GM19372 (cell line): ENCODE results near the gene SLC12A5.
"Not testable (repeated sequence)": the region's sequence is repeated elsewhere in the genome, so short reads cannot be mapped to it uniquely, and the experiment has no call there.

Experiments used
- ATAC-seq: cut with Tn5 transposase; IDR thresholded peaks from one replicate; pipeline ENCODE4 v1.9.1; 2021; ENCODE audit warnings: mild to moderate bottlenecking, low read depth, moderate library complexity; ENCODE audit not compliant: unreplicated experiment

SLC12A5 gene

DNA sequence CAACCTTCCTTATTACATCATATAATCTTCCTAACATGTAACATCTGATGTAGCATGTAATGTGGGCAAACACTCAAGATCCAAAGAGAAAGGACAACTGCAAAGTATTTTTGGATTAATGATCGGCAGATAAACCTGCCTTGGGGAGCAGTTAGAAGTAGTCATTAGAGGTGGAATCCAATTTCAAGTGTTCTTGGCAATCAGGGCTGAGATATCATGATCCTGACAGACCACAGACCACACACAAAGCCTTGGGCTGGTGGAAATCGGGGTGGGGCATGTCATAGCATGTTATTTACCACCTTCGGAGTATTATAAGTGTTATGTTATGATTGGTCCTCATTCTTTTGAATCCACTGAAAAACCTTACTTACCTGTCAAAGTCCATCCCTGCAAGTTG is 44.4 kb downstream of the SLC12A5 start:
- ATAC-seq = no peak

- no peak for ATAC-seq
Observed at GRCh38 chr20:46074006-46074405, 45.0 kb downstream of the SLC12A5 start.

DNA sequence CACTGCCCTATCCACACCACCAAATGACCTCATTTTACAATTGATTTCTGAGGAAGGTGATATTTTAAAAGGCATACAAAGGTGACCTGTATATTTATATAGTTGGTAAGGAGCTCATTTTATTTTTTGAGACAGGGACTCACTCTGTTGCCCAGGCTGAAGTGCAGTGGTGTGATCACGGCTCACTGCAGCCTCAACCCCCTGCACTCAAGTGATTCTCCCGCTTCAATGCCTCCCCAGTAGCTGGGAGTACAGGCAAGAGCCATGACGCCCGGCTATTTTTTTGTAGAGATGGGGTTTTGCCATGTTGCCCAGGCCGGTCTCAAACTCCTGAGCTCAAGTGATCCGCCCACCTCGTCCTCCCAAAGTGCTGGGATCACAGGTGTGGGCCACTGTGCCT is 47.8 kb downstream of the SLC12A5 start:
- no peak for ATAC-seq

DNA sequence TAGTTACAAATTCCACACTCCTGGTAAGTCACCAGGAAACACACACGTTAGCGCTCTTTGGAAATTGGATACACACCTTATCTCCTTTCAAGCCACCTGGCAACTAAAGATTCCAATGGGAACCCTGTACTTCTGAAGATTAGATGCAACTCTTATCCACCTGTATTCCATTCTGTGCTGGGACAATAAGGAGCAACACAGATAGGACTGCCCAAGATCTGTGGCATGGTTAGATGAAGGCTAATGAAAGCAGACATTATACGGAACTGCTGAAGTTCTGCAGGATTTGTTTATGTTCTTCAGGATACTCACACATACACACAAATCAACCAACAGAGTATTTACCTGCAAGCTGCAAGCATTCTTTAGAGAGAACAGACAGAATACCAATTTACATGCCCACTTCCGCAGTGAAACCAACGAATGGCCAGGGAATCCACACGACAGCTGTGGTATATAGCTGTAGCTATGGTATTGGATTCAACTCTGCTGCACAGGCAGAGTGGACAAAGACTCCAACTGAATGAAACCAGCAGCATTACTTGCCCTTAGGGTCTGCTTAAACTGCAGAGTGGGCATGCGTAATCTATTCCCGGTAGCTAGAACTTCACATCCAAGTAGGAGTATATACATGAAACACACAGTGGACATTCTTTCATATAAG is 48.8 kb downstream of the SLC12A5 start:
- no peak for ATAC-seq

DNA sequence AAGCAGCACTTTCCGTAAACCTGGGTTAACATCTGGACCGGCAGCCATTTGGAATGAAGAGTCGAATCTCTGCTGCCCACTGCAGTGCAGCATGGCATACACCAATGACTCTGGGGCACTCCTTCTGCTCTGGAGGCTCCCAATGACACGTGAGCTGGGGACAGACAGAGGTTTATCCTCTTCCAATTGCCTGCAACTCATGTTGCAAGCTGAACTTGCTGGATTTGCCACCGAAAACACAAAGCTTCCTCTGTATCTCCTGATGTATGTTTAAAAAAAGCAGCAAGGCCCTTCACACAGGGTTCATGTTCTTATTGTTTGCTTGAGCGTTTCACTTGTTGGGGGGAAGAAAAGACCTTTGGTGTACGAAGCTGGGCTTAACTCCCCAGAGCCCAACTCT is 49.9 kb downstream of the SLC12A5 start:
- ATAC-seq = no peak

DNA sequence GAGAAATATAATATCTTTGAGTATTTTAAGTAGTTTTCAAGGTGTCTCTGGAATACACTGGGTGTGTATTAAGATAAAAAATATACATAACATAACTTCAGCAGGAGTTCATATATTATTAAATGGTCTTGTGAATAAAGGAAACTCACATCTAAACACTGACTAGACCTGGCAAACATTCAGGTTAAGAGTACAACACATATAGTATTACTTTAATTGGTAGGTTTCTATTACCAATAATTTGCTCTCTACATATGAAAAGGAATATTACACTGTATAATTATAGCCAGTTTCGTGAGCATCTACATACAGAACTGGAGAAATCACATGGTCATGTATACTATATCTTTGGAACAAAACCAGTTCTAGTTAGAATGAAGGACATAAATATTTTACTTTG is 52.1 kb downstream of the SLC12A5 start:
- no peak for ATAC-seq

GRCh38 chr20:46083101-46083500 is 54.1 kb downstream of the SLC12A5 start:
- ATAC-seq = no peak

- no peak for ATAC-seq
Observed at GRCh38 chr20:46083531-46084061, 54.6 kb downstream of the SLC12A5 start.

GRCh38 chr20:46084805-46085178 is 55.8 kb downstream of the SLC12A5 start:
- ATAC-seq = no peak

DNA sequence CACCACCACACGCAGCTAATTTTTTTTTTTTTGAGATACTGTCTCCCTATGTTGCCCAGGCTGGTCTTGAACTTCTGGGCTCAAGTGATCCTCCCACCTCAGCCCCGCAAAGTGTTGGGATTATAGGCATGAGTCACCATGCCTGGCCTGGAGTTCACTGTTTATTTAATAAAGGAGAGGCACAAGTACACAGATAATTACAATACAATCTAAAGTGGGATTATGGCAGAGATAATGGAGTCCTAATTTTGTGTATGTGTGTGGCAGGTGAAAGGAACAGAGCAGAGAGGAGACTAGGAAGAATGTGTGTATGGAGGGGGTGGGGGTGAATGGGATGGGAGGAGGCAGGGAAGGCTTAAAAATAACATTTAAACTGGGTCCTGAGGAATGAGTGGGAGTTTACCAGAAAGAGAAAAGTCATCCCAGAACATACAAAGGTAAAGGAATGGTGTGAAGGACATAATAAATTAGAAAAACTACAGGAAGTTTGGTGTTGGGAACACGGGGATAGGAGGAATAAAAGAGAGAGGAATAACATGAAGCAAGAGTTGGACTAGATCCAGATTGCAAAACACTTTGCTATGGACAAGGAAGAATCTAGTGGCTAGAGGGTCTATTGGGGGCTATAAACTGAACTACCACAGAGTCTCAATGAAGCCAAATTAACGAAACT is 56.3 kb downstream of the SLC12A5 start:
- ATAC-seq = no peak

GRCh38 chr20:46087161-46087560 is 58.1 kb downstream of the SLC12A5 start:
- ATAC-seq = no peak

DNA sequence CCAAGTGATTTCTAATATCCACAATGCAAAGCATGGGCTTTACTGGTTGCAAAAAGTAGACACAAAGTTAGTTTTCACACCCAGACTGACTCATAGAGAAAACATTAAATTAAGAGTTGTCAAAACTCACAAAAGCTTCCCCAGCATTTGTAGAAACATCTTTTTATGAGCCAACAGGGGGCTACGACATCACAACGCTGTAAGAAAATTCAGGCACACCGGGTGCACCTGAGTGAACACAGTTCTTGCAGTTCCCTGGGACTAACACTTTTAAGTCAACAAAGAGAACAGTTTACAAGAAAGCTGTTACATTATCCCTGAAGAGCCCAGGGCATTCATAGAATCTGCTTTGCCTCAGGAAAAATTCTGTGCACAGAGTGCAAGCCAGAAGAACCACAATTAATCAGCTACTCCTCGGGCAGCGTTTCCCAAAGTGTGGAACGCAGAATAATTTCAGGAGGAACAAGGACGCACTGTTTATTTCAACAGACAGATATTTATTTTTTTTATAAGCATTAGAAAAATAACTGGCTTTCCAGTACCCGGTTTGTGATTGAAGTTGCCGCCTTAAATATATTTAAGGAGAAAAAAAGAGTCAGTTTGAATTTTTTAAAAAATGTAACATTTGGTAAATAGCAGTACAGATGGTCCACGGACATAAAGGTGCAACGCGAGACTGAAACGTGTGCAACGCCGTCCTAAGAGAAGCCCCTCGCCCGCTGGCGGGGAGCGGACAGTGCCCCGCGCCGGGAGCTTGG is 59.6 kb downstream of the SLC12A5 start:
- ATAC-seq = no peak

- ATAC-seq = peak; percentile 16
Observed at GRCh38 chr20:46089167-46089416, 60.1 kb downstream of the SLC12A5 start.

DNA sequence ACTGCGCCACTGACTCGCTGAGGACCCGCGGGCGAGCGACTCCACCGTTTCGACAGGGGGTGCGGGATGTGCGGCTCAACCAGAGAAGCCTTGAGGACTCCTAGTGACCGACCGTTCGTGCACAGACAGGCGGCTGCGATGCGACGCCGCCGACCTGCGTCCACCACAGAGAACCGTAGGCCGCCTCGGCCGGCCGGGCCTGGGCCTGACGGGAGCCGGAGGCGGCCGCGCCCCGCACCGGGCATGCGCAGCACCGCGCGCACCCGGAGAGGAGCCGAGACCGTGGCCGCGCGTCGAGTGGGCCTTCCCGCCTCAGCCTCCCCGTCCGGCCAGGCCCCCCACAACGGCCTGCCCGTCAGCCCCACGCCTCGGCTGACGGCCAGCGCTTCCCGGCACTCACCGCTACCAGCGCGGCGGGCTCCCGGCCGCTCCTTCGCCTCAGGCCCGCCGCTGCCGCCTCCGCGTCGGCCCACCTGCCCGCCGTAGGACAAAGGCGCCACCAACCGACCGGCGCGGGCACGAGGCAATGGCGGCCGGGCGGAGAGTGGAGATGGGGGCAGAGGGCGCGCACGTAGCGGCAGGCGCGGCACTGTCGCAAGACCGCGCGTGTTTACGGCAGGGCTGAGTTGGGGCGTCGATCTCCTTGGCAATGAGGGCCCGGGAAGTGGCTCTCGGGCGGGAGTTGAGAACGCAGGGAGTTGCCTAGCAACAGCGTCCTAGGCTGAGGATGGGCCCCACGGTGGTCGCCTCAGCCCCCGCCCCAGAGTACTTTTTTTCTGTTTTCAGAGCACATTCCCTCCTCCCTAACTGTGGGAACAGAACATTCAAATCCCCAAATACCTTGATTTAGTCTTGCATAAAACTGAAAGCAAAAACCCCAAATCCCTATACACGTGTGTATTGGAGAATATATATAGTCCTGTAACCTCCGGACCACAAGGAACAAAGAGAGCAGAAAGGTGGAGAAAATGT is 60.7 kb downstream of the SLC12A5 start, which contains the start of gene NCOA5:
Gene NCOA5 (minus strand): TSS at position 546 of the 972 bp plus-strand sequence. CDS start 10,538 bp downstream, outside the sequence.
- ATAC-seq = peak; percentile 80

DNA sequence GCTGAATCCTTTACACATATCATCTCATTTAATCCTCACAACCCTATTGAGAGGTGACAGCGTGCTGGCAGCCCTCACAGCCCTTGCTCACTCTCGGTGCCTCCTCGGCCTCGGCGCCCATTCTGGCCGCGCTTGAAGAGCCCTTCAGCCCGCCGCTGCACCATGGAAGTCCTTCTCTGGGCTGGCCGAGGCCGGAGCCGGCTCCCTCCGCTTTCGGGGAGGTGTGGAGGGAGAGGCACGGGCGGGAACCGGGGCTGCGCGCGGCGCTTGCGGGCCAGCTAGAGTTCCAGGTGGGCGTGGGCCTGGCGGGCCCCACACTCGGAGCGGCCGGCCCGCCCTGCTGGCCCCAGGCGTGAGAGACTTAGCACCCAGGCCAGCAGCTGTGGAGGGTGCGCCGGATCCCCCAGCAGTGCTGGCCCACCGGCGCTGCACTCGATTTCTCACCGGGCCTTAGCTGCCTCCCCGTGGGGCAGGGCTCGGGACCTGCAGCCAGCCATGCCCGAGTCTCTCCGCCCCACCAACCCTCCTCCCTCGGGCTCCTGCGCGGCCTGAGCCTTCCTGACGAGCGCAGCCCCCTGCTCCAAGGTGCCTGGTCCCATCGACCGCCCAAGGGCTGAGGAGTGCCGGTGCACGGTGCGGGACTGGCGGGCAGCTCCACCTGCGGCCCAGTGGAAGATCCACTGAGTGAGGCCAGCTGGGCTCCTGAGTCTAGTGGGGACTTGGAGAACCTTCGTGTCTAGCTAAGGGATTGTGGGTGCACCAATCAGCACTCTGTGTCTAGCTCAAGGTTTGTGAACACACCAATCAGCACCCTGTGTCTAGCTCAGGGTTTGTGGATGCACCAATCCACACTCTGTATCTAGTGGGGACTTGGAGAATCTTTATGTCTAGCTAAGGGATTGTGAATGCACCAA is 62.9 kb downstream of the SLC12A5 start:
- not testable (repeated sequence) for ATAC-seq

DNA sequence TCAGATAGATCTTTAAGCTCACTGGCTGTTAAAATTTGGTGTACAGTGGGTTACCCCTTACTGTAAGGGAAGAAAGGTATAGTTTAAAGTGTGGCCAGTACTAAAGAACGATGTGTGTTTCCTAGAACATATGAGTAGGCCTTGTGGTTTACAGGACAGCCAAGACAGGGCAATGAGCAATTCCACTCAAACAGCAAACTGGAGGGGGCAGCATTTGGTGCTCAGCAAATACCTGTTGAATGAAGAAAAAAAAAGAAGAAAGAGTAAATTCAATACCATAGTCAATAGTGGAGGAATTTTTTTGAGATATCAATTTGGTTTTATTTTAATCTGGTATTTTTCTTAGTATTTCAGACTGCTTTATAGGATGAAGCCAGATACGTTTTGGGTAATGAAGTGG is 64.5 kb downstream of the SLC12A5 start:
- ATAC-seq = no peak

- ATAC-seq = no peak
Observed at GRCh38 chr20:46099491-46100287, 70.7 kb downstream of the SLC12A5 start.

- ATAC-seq = not testable (repeated sequence)
Observed at GRCh38 chr20:46100444-46100843, 71.4 kb downstream of the SLC12A5 start.

- no peak for ATAC-seq
Observed at GRCh38 chr20:46100988-46101387, 72.0 kb downstream of the SLC12A5 start.
